Prostate gland (tissue), 2 donors: ENCODE measurements around the gene PLAC1. TPM values are rescaled to one million over a fixed set of nuclear protein-coding genes. Genes with fewer than 3 reads are reported as not detected.

Source experiments
- DNase-seq: peaks from one replicate; pipeline ENCODE4 v3.0.0-alpha.2; 2019; ENCODE audit warnings: low spot score
- H3K27ac ChIP-seq, 2 donors: fragments of 200-600 bp; sonication (generic); 2 replicates each; pipeline ENCODE4 v1.5.1; 2017 to 2019
- H3K27me3 ChIP-seq: fragments of 200-600 bp; sonication (generic); replicated peaks from 2 replicates; pipeline ENCODE4 v1.5.1; 2019; ENCODE audit not compliant: insufficient read depth
- H3K36me3 ChIP-seq, 2 donors: fragments of 200-600 bp; sonication (generic); 1 replicate in 1 of 2; 2 replicates in 1 of 2; pipeline versions ENCODE4 v1.5.1 to v1.8.1; 2017 to 2019
- H3K4me1 ChIP-seq: fragments of 200-600 bp; sonication (generic); replicated peaks from 2 replicates; pipeline ENCODE4 v1.5.1; 2019
- H3K4me3 ChIP-seq, 2 donors: fragments of 200-600 bp; sonication (generic); 2 replicates each; pipeline ENCODE4 v1.5.1; 2017 to 2019
- H3K9me3 ChIP-seq: fragments of 200-600 bp; sonication (generic); 2 replicates; pipeline ENCODE4 v1.5.1; 2017
- POLR2A ChIP-seq: fragments of 450-650 bp; IDR thresholded peaks from one replicate; pipeline ENCODE4 v1.6.1; 2016; ENCODE audit warnings: antibody characterized with exemption, mild to moderate bottlenecking
- POLR2AphosphoS5 ChIP-seq: sonication (generic); formaldehyde crosslinking; IDR thresholded peaks from one replicate; pipeline ENCODE4 v1.6.1; 2017; ENCODE audit warnings: antibody characterized with exemption
- WGBS: methylation state at CpG from one replicate; pipeline ENCODE4 v1.1.5; 2018; 5-methylcytosine and 5-hydroxymethylcytosine counted together
- intact Hi-C: fragments of 100-400 bp; cut with DNase I; formaldehyde crosslinking; loops from one replicate; pipeline ENCODE4 v1.14.2; 2022
- total RNA-seq, 2 donors: library from RNA; depleted of rRNA; stranded (reverse); fragments of >200 nt; gene quantifications; one replicate each; pipeline ENCODE4 v1.1.0, GENCODE V29; 2016
- TF ChIP-seq, protein P1 (sequence below), 4 experiments: fragments of 200-600 bp in 2 of 4; fragments of 450-650 bp in 2 of 4; sonication (generic) in 2 of 4; IDR thresholded peaks; 1 replicate in 3 of 4; 2 replicates in 1 of 4; pipeline ENCODE4 v1.5.1; 2016 to 2019; ENCODE audit warnings: antibody characterized with exemption in 4 of 4, mild to moderate bottlenecking in 2 of 4, moderate library complexity in 2 of 4

PLAC1 gene
- total RNA-seq, 2 donors from 2014 or later, result 1.5 TPM; not detected in 1

DNA sequence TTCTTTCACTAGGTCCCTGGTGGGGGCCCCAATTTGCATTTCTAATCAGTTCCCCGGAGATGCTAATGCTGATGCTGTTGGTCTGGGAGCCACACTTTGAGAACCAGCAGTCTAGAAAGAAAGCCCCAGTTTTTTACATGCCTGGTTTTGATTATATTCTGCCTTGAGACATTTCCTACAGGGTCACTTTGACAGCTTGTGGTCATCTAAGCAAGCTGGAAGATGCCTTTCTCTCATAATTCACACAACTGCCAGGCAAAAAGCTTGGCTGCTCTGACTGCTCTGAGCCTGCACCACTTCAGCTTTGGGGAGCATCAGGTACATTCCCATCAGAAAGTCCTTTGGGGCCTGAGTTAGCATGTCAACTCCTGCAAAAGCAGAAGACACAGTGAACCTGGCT lies 5.9 kb upstream of the PLAC1 start:
- Histone ChIP-seq H3K4me1 (no peaks in the 10 kb centered on the region), H3K27ac (no peak overlapping the region), H3K9me3 (no peaks in the 10 kb centered on the region), H3K36me3 (no peaks in the 10 kb centered on the region), H3K27me3 (no peaks in the 10 kb centered on the region), H3K4me3 (no peak overlapping the region)
- no peak for DNase-seq
- TF ChIP-seq POLR2A (no peak), POLR2AphosphoS5 (no peak)
- TF ChIP-seq, protein P1, sequence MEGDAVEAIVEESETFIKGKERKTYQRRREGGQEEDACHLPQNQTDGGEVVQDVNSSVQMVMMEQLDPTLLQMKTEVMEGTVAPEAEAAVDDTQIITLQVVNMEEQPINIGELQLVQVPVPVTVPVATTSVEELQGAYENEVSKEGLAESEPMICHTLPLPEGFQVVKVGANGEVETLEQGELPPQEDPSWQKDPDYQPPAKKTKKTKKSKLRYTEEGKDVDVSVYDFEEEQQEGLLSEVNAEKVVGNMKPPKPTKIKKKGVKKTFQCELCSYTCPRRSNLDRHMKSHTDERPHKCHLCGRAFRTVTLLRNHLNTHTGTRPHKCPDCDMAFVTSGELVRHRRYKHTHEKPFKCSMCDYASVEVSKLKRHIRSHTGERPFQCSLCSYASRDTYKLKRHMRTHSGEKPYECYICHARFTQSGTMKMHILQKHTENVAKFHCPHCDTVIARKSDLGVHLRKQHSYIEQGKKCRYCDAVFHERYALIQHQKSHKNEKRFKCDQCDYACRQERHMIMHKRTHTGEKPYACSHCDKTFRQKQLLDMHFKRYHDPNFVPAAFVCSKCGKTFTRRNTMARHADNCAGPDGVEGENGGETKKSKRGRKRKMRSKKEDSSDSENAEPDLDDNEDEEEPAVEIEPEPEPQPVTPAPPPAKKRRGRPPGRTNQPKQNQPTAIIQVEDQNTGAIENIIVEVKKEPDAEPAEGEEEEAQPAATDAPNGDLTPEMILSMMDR (IDR thresholded peaks at IDR 0.05), result no peak
- intact Hi-C loops, result no loop called here
- 90% methylated on average over 1 of the region's 1 CpG for WGBS

DNA sequence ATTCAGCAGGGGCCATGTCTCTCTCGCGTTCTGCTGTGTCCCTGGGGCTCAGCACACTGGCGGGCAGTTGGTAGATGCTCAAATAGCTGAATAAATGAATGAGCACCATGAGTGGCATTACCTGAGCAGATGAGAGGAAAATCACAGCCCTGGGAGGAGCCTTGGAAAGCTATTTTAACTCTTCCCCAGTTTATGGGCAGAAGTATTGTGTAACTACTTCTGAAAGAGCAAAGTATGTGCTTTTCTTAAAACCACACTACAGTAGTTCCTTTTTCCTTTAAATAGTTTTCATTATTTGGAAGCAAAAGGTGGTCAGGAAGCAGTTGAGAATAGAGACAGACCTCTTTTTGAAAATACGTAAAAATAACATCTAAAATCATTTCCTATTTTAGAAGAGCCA lies 3.0 kb upstream of the PLAC1 start:
- Histone ChIP-seq H3K4me1 (no peaks in the 10 kb centered on the region), H3K4me3 (no peak overlapping the region), H3K9me3 (no peaks in the 10 kb centered on the region), H3K27me3 (no peaks in the 10 kb centered on the region), H3K27ac (no peak overlapping the region), H3K36me3 (no peaks in the 10 kb centered on the region)
- DNase-seq, result no peak
- intact Hi-C loops, result no loop called here
- no peak for TF ChIP-seq POLR2AphosphoS5
- TF ChIP-seq, protein P1 (IDR thresholded peaks at IDR 0.05), result no peak
- no peak for TF ChIP-seq POLR2A
- WGBS, result 56% methylated on average over 4 of the region's 4 CpGs

- H3K27ac ChIP-seq, result no peak overlapping the region
- no peaks in the 10 kb centered on the region for H3K27me3 ChIP-seq
- no peak for DNase-seq
- WGBS, result 60% methylated on average over 1 of the region's 1 CpG
- H3K4me1 ChIP-seq, result no peaks in the 10 kb centered on the region
- H3K4me3 ChIP-seq, result no peak overlapping the region
- no peaks in the 10 kb centered on the region for H3K36me3 ChIP-seq
- no peaks in the 10 kb centered on the region for H3K9me3 ChIP-seq
- intact Hi-C loops, result no loop called here
- TF ChIP-seq POLR2A (no peak), POLR2AphosphoS5 (no peak)
- TF ChIP-seq, protein P1 (IDR thresholded peaks at IDR 0.05), result no peak
Measured at GRCh38 chrX:134660627-134661026, 2.4 kb upstream of the PLAC1 start.

- Histone ChIP-seq H3K4me3 (no peak overlapping the region), H3K27ac (no peak overlapping the region), H3K9me3 (no peaks in the 10 kb centered on the region), H3K27me3 (no peaks in the 10 kb centered on the region), H3K4me1 (no peaks in the 10 kb centered on the region), H3K36me3 (no peaks in the 10 kb centered on the region)
- DNase-seq, result no peak
- 94% methylated on average over 1 of the region's 1 CpG for WGBS
- intact Hi-C loops, result no loop called here
- TF ChIP-seq, protein P1 (IDR thresholded peaks at IDR 0.05), result no peak
- TF ChIP-seq POLR2A (no peak), POLR2AphosphoS5 (no peak)
Measured at GRCh38 chrX:134659761-134660160, 1.5 kb upstream of the PLAC1 start.

DNA sequence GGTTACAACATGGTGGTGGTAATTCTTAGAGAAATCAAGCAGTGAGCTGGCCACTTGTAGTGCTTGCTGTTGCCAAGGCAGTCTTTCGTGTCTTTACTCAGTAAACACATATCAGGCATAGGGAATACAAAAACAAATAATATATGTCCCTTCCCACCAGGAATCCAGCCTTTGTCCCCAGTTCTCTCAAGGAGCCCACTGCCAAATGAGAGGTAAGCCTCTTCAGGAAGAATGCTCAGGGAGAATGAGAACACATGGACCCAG lies 421 bp upstream of the PLAC1 start:
- Histone ChIP-seq H3K27ac (no peak overlapping the region), H3K4me3 (no peak overlapping the region), H3K27me3 (no peaks in the 10 kb centered on the region), H3K36me3 (no peaks in the 10 kb centered on the region), H3K9me3 (no peaks in the 10 kb centered on the region), H3K4me1 (no peaks in the 10 kb centered on the region)
- TF ChIP-seq POLR2A (no peak), POLR2AphosphoS5 (no peak)
- TF ChIP-seq, protein P1 (IDR thresholded peaks at IDR 0.05), result no peak
- DNase-seq, result no peak
- intact Hi-C loops, result no loop called here
- WGBS, result 50% methylated on average over 1 of the region's 1 CpG
